ENCODE results near the gene FUT8. TPM values are rescaled to one million over a fixed set of nuclear protein-coding genes. Genes with fewer than 3 reads are reported as not detected.

Gene FUT8
- total and polyA plus RNA-seq, 8 donors = 5.8 to 42.6 (median 20.3) TPM

DNA sequence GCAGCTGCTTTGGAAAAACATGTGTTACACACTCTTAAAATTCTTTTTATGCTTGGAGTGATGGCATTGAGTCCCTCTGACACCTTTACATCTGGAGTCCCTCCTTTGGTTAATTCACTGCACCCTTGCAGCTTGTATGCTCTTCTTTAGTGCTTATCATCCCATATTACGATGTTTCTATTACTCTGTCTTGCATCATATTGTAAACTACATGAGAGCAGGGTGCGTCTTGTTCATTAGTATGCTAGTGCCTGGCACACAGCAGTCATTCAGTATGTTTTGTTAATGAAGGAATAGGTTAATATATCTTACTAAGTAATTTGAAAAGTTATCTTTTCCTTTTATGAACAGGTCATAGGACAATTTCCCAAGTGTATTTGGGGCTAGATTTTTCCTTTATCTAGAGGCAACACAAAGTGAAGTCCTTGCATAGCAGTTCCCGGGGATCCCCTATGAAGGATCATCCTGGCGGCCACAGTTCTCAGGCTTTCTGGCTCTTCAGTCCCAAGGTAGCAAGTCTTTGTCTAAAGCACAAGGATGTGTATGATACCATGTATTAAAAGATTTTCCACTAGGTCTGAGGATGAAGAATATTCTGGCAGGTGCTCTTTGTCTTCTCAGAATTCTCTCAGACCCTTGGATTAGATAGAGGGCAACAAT is 363.8 kb downstream of the FUT8 start:
- TF ChIP-seq, protein P1, sequence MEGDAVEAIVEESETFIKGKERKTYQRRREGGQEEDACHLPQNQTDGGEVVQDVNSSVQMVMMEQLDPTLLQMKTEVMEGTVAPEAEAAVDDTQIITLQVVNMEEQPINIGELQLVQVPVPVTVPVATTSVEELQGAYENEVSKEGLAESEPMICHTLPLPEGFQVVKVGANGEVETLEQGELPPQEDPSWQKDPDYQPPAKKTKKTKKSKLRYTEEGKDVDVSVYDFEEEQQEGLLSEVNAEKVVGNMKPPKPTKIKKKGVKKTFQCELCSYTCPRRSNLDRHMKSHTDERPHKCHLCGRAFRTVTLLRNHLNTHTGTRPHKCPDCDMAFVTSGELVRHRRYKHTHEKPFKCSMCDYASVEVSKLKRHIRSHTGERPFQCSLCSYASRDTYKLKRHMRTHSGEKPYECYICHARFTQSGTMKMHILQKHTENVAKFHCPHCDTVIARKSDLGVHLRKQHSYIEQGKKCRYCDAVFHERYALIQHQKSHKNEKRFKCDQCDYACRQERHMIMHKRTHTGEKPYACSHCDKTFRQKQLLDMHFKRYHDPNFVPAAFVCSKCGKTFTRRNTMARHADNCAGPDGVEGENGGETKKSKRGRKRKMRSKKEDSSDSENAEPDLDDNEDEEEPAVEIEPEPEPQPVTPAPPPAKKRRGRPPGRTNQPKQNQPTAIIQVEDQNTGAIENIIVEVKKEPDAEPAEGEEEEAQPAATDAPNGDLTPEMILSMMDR (IDR thresholded peaks at IDR 0.05) = no peak
- Histone ChIP-seq H3K9me3 (no peaks in the 10 kb centered on the region), H3K27me3 (peaks cover 0 to 4% (median 0%) of the 10 kb centered on the region in 4 donors), H3K27ac (no peak overlapping the region), H3K4me3 (no peak overlapping the region), H3K36me3 (no peaks in the 10 kb centered on the region), H3K4me1 (peaks cover 12 to 26% (median 15%) of the 10 kb centered on the region in 3 donors)
- FAIRE-seq = no peak
- no peak for DNase-seq
- intact Hi-C loops (cut with DNase I) = no loop called here
- WGBS, 2 donors = 66 to 68% methylated on average over 4 of the region's 4 CpGs
- ATAC-seq = no peak

DNA sequence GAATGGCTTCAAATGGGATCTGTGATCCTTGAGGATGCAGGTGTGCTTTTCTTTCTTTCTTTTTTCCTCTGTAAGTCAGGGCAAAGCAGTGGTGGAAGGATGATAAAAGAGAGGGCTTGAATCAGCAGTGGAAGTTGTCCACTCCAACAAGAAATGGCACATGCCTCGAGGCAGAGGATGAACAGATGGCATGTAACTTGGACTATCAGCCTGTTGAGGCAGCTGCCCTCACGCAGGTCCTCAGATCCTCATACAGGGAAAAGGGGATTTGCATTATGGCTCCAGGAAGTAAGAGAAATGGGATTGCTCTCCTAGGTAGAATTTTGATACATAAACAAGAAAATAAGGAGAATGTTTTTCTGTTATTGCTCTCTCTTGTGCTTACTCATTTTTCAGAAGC is 368.0 kb downstream of the FUT8 start:
- H3K27me3 ChIP-seq = peaks cover 0 to 4% (median 0%) of the 10 kb centered on the region in 4 donors
- 82 to 90% methylated on average over 2 of the region's 2 CpGs for WGBS, 2 donors
- ATAC-seq (no peak), FAIRE-seq (no peak), DNase-seq (no peak)
- no peak overlapping the region for H3K27ac ChIP-seq
- no peaks in the 10 kb centered on the region for H3K9me3 ChIP-seq
- no peaks in the 10 kb centered on the region for H3K4me1 ChIP-seq
- intact Hi-C loops (cut with DNase I) = no loop called here
- H3K36me3 ChIP-seq = no peaks in the 10 kb centered on the region
- TF ChIP-seq, protein P1 (IDR thresholded peaks at IDR 0.05) = no peak
- H3K4me3 ChIP-seq = no peak overlapping the region

DNA sequence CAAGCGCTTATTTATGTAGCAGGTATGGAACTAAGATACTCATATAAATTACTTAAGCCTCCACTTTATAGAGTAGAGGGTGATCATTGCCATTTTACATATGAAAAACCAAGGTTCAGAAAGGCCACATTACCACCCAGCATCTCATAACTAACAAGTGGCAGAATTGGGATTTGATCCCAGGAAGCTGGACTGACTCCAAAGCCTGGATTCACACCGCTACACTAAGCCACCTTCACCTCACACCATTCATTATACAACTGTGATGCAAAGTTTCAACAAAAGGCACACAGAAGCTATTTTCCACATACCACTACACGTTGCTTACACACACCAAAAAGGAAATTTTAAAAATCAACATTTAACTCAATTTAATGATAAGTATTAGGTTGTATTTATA is 370.6 kb downstream of the FUT8 start:
- ATAC-seq = no peak
- H3K4me3 ChIP-seq = no peak overlapping the region
- no peaks in the 10 kb centered on the region for H3K36me3 ChIP-seq
- TF ChIP-seq, protein P1 (IDR thresholded peaks at IDR 0.05) = no peak
- H3K27ac ChIP-seq = no peak overlapping the region
- WGBS, 2 donors = 80 to 91% methylated on average over 3 of the region's 3 CpGs
- intact Hi-C loops (cut with DNase I) = no loop called here
- H3K4me1 ChIP-seq = no peaks in the 10 kb centered on the region
- no peaks in the 10 kb centered on the region for H3K27me3 ChIP-seq
- no peak for FAIRE-seq
- DNase-seq = no peak
- H3K9me3 ChIP-seq = no peaks in the 10 kb centered on the region

DNA sequence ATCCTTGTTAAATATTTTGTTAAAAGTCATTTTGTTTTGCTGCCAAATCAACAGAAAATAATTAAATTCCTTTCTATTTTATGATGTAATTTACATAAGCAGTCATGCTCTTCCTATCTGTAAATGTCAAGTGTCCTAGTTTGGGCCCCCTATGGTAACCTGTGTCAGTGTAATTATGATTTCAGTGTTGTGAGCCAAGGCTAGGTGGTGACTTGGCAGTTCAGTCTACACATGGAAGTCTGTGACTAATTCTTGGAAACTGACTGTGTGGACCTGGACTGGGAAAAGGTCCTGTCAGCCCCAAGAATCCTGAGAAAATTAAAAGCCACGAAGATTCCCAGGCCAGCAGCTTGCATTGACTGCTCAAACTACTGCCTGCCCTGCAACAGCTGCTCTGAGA is 371.0 kb downstream of the FUT8 start:
- no peaks in the 10 kb centered on the region for H3K9me3 ChIP-seq
- no peaks in the 10 kb centered on the region for H3K36me3 ChIP-seq
- no peak for ATAC-seq
- H3K4me3 ChIP-seq = no peak overlapping the region
- no peak for DNase-seq
- H3K27me3 ChIP-seq = no peaks in the 10 kb centered on the region
- FAIRE-seq = no peak
- intact Hi-C loops (cut with DNase I) = no loop called here
- WGBS, 2 donors = 75 to 81% methylated on average over 1 of the region's 1 CpG
- TF ChIP-seq, protein P1 (IDR thresholded peaks at IDR 0.05) = no peak
- H3K4me1 ChIP-seq = no peaks in the 10 kb centered on the region
- no peak overlapping the region for H3K27ac ChIP-seq

DNA sequence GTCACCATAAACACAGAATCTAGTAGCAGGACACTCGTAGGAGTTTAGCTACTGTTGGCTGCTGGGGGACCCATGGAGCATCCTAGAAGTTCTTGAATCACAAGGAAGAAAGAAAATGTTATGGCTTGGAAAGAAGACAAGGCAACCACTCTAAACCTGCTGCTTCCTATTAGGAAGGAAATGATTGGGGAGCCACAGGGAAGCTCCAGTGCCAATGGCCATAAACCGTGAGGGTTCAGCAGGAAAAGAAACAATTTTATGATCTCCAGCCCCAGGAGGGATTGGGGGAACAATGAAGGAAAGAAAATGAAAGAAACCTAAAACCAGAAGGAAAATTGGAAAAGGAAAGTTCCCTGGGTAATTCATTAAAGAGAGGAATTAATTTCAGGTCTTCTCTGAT is 372.0 kb downstream of the FUT8 start:
- Histone ChIP-seq H3K27me3 (no peaks in the 10 kb centered on the region), H3K4me3 (no peak overlapping the region), H3K9me3 (no peaks in the 10 kb centered on the region), H3K27ac (no peak overlapping the region), H3K36me3 (no peaks in the 10 kb centered on the region), H3K4me1 (no peaks in the 10 kb centered on the region)
- intact Hi-C loops (cut with DNase I) = no loop called here
- WGBS, 2 donors = 84 to 94% methylated on average over 2 of the region's 2 CpGs
- DNase-seq (no peak), FAIRE-seq (no peak), ATAC-seq (no peak)
- TF ChIP-seq, protein P1 (IDR thresholded peaks at IDR 0.05) = no peak

All from pancreas (tissue), 10 donors.